Mesendoderm (in vitro differentiated cells): ENCODE measurements around the gene CNNM2.

Source experiments
- DNase-seq: peaks from one replicate; pipeline ENCODE4 v3.0.0; 2013
- H2AK5ac ChIP-seq: 2 replicates; pipeline ENCODE4 v1.6.1; 2013; ENCODE audit warnings: low read length, inconsistent platforms
- H2BK120ac ChIP-seq: 2 replicates; pipeline ENCODE4 v1.6.1; 2013; ENCODE audit warnings: low read depth, mild to moderate bottlenecking, low read length, moderate library complexity, mixed read lengths
- H2BK15ac ChIP-seq: replicated peaks from 2 replicates; pipeline ENCODE4 v1.6.1; 2013; ENCODE audit warnings: low read depth, mild to moderate bottlenecking, moderate library complexity
- H2BK5ac ChIP-seq: 2 replicates; pipeline ENCODE4 v1.6.1; 2013; ENCODE audit warnings: low read length, inconsistent platforms
- H3K18ac ChIP-seq: 2 replicates; pipeline ENCODE4 v1.6.1; 2013; ENCODE audit warnings: mild to moderate bottlenecking, low read length, mixed read lengths
- H3K23ac ChIP-seq: one replicate; pipeline ENCODE4 v1.6.1; 2013; ENCODE audit warnings: low read length
- H3K27ac ChIP-seq: 2 replicates; pipeline ENCODE4 v1.5.1; 2013; ENCODE audit warnings: low read depth, mild to moderate bottlenecking, inconsistent platforms, low read length, moderate library complexity
- H3K27me3 ChIP-seq: 2 replicates; pipeline ENCODE4 v1.6.1; 2013; ENCODE audit warnings: low read length, control low read depth, mild to moderate bottlenecking, inconsistent platforms; ENCODE audit not compliant: insufficient read depth, poor library complexity
- H3K36me3 ChIP-seq: 2 replicates; pipeline ENCODE4 v1.6.1; 2013; ENCODE audit warnings: low read length, inconsistent platforms; ENCODE audit not compliant: control insufficient read depth, insufficient read depth
- H3K4ac ChIP-seq: one replicate; pipeline ENCODE4 v1.6.1; 2013; ENCODE audit warnings: low read depth, mild to moderate bottlenecking, low read length, moderate library complexity
- H3K4me1 ChIP-seq: 2 replicates; pipeline ENCODE4 v1.6.1; 2013; ENCODE audit warnings: low read depth, low read length, inconsistent platforms; ENCODE audit not compliant: control insufficient read depth
- H3K4me2 ChIP-seq: 2 replicates; pipeline ENCODE4 v1.6.1; 2013; ENCODE audit warnings: low read length
- H3K4me3 ChIP-seq: 2 replicates; pipeline ENCODE4 v1.5.1; 2013; ENCODE audit warnings: mild to moderate bottlenecking, low read length
- H3K56ac ChIP-seq: one replicate; pipeline ENCODE4 v1.6.1; 2013; ENCODE audit warnings: low read length
- H3K79me1 ChIP-seq: 2 replicates; pipeline ENCODE4 v1.6.1; 2013; ENCODE audit warnings: low read length, inconsistent platforms
- H3K79me2 ChIP-seq: 2 replicates; pipeline ENCODE4 v1.6.1; 2013; ENCODE audit warnings: mild to moderate bottlenecking, low read length; ENCODE audit not compliant: control insufficient read depth, insufficient read depth
- H3K9ac ChIP-seq: 2 replicates; pipeline ENCODE4 v1.6.1; 2013; ENCODE audit warnings: low read length, inconsistent platforms
- H4K5ac ChIP-seq: one replicate; pipeline ENCODE4 v1.6.1; 2013; ENCODE audit warnings: low read length
- H4K8ac ChIP-seq: one replicate; pipeline ENCODE4 v1.6.1; 2013; ENCODE audit warnings: low read depth, mild to moderate bottlenecking, control low read depth, low read length, moderate library complexity
- WGBS: extraction: QIAGEN DNeasy Blood & Tissue Kit; methylation state at CpG from one replicate; pipeline ENCODE4 v1.1.7; 2013; ENCODE audit warnings: low lambda C conversion rate, missing lambda C conversion rate; ENCODE audit not compliant: insufficient coverage; ENCODE audit errors: extremely low coverage; 5-methylcytosine and 5-hydroxymethylcytosine counted together

The CNNM2 gene

DNA sequence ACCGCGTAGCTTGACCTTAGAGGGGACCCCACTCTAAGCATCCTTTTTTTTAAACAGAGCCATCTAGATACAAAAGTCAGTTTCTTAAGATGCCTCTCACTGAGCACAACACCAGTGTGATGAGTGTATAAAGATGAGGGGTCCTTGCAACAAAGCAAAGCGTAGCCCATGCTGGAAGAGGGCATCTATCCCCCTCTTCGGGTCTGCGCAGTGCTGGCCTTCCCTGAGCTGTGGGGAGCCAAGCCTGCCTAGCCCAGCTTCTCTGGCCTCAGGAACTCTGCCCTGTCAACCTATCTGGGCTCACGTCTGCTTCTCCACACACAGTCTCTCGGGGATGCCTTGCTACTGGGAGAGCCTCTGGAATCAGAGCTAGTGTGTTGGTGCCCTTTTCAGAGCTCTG, 161.0 kb downstream of the CNNM2 start:
- H3K56ac ChIP-seq: no peak overlapping the region
- no peak overlapping the region for H3K9ac ChIP-seq
- no peak overlapping the region for H2BK120ac ChIP-seq

DNA sequence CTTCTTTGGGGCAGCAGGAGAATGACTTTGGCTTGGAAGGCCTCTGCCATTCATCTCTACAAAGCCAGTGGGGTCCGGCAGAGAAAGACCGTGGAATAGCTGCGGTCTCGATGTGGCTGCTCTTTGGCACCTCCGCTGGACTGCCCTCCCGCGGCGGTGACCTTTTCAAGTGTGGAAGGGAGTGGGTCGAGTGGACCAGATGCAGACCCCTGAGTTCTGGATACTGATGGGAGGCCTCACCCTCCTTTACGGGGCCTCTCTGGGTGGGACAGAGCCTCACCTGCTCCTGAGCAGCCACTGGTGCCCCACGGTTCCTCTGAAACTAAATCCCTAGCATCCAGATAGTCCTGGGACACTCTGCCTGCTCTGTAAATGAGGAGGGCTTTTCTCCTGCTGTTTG, 161.9 kb downstream of the CNNM2 start:
- no peak overlapping the region for H3K4ac ChIP-seq
- H3K27me3 ChIP-seq: no peaks in the 10 kb centered on the region
- no peaks in the 10 kb centered on the region for H3K36me3 ChIP-seq
- no peak overlapping the region for H4K8ac ChIP-seq
- H3K23ac ChIP-seq: no peak overlapping the region
- no peak overlapping the region for H3K4me3 ChIP-seq
- no peak overlapping the region for H3K27ac ChIP-seq
- H3K79me2 ChIP-seq: no peaks in the 10 kb centered on the region
- H3K18ac ChIP-seq: no peak overlapping the region
- no peak overlapping the region for H2BK5ac ChIP-seq
- no peaks in the 10 kb centered on the region for H3K79me1 ChIP-seq
- no peaks in the 10 kb centered on the region for H3K4me1 ChIP-seq
- no peak overlapping the region for H3K56ac ChIP-seq
- H2BK15ac ChIP-seq: no peak overlapping the region
- H2BK120ac ChIP-seq: no peak overlapping the region
- no peak overlapping the region for H3K4me2 ChIP-seq
- no peak for DNase-seq
- H4K5ac ChIP-seq: no peak overlapping the region
- H3K9ac ChIP-seq: no peak overlapping the region
- WGBS: no CpG with 5 or more reads among the region's 11 CpGs
- H2AK5ac ChIP-seq: no peak overlapping the region

More for the DNA sequence above, 161.0 kb downstream of the CNNM2 start:
- Histone ChIP-seq H4K5ac (no peak overlapping the region), H3K27me3 (no peaks in the 10 kb centered on the region), H3K18ac (no peak overlapping the region), H2AK5ac (no peak overlapping the region), H3K79me1 (no peaks in the 10 kb centered on the region), H3K4me3 (no peak overlapping the region), H3K36me3 (no peaks in the 10 kb centered on the region), H3K4me1 (no peaks in the 10 kb centered on the region), H3K79me2 (no peaks in the 10 kb centered on the region), H4K8ac (no peak overlapping the region), H3K4ac (no peak overlapping the region), H2BK5ac (no peak overlapping the region), H3K23ac (no peak overlapping the region), H3K27ac (no peak overlapping the region), H2BK15ac (no peak overlapping the region), H3K4me2 (no peak overlapping the region)
- no CpG with 5 or more reads among the region's 7 CpGs for WGBS
- no peak for DNase-seq

DNA sequence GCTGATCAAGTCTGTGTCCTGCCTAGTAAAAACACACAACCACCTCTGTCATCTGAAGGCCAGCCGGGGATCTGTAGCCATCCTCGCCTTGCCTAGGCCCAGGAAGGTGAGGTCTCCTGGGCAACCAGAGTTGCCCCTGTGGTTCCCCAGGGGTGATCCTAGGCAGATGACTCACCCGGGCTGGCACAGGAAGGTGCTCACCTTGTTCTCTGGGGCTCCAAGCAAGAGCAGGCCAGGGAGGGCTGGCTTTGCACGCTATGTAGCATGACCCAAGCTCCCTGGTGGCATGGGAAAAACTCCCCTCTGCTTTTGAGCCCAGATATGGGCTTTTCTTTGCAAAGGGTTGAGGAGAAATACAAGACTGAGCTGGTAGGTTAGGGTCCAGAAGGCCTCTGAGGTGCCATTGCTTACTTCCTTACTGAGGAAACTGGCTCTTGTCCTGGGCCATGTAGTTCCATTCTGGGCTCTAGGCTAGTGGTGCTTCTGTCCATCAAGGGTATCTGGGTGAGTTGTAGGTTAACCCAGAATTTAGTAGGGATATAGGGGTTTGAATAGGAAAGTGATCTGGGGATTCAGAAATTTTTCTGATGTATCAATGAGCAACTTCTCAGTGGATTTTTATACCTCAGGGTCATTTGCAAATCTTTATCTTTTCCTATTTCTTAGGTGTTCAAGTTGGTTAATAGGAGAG, 162.9 kb downstream of the CNNM2 start:
- Histone ChIP-seq H3K79me1 (no peaks in the 10 kb centered on the region), H2BK5ac (no peak overlapping the region), H3K4me3 (no peak overlapping the region), H3K18ac (no peak overlapping the region), H3K27me3 (no peaks in the 10 kb centered on the region), H4K5ac (no peak overlapping the region), H3K36me3 (no peaks in the 10 kb centered on the region), H3K23ac (no peak overlapping the region), H3K4ac (no peak overlapping the region), H2BK15ac (no peak overlapping the region), H2AK5ac (no peak overlapping the region), H3K4me1 (no peaks in the 10 kb centered on the region), H4K8ac (no peak overlapping the region), H3K9ac (no peak overlapping the region), H3K4me2 (no peak overlapping the region), H3K79me2 (no peaks in the 10 kb centered on the region), H3K56ac (no peak overlapping the region), H2BK120ac (no peak overlapping the region), H3K27ac (no peak overlapping the region)
- no CpG with 5 or more reads among the region's 4 CpGs for WGBS
- no peak for DNase-seq

DNA sequence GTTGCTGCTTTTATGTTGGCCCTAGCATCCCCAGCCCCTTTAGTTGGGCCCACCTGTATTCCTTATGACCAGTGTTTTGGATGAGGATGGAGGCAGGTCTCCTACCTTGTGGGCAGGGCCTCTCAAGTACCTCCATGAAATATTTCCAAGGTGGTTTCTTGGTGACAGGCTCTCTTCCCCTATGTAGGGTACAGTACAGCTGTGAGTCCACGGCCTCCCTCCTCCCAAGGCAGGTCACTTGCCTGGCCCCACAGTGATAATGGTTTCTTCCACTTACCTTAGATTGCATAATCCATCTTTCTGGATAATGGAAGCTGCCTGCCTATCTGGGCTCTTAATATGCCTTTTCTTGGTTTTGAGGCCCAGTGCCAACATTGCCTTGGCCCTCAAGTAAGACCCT, 164.6 kb downstream of the CNNM2 start:
- Histone ChIP-seq H2BK5ac (no peak overlapping the region), H3K4me1 (no peaks in the 10 kb centered on the region), H3K36me3 (peaks cover 2% of the 10 kb centered on the region), H3K18ac (no peak overlapping the region), H4K8ac (no peak overlapping the region), H4K5ac (no peak overlapping the region), H3K4ac (no peak overlapping the region), H3K9ac (no peak overlapping the region), H2AK5ac (no peak overlapping the region), H2BK15ac (no peak overlapping the region), H3K56ac (no peak overlapping the region), H3K79me2 (no peaks in the 10 kb centered on the region), H2BK120ac (no peak overlapping the region), H3K27ac (no peak overlapping the region), H3K4me2 (no peak overlapping the region), H3K23ac (no peak overlapping the region), H3K79me1 (no peaks in the 10 kb centered on the region), H3K27me3 (no peaks in the 10 kb centered on the region), H3K4me3 (no peak overlapping the region)
- DNase-seq: no peak
- WGBS: no CpG with 5 or more reads among the region's 1 CpG

DNA sequence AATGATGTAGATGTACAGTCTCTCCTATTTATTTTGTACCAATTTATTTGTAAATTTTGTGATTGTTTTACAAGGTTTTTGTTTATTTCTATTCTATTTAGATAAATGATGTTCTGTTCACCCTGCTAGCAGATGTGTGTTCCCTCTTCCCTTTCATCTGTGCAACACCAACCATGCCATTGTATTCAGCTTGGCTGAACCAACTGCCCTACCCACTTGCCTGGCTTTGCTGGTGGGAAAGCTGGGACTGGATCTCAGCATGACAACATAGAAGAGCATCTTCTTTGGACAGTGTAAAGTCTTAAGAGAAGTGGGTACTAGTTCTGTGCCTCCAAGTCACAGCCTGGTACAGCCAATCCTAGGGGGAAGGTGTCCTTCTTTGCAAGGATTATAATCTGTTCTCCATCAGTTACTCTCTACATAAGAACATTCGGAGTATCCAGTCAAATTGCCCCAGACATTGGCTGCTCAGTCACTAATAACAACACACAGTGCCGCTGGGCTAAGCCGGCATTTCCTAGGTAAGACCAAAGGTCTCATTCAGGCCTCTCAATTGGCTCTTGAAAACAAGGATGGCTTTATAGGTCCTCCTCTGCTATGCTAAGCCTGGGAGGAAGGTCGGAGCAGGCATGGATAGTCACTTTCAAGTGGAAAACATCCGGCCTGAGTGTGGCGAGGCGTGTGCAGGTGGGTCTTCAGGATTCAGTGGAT, 165.3 kb downstream of the CNNM2 start:
- Histone ChIP-seq H3K4ac (no peak overlapping the region), H3K9ac (no peak overlapping the region), H2BK5ac (no peak overlapping the region), H3K18ac (no peak overlapping the region), H2BK15ac (no peak overlapping the region), H3K27ac (no peak overlapping the region), H4K5ac (no peak overlapping the region), H2BK120ac (no peak overlapping the region), H3K56ac (no peak overlapping the region), H3K4me2 (no peak overlapping the region), H3K36me3 (peaks cover 2% of the 10 kb centered on the region), H3K23ac (no peak overlapping the region), H2AK5ac (no peak overlapping the region), H4K8ac (no peak overlapping the region), H3K4me1 (no peaks in the 10 kb centered on the region), H3K79me1 (no peaks in the 10 kb centered on the region), H3K27me3 (no peaks in the 10 kb centered on the region), H3K4me3 (no peak overlapping the region), H3K79me2 (no peaks in the 10 kb centered on the region)
- DNase-seq: no peak
- WGBS: no CpG with 5 or more reads among the region's 7 CpGs

DNA sequence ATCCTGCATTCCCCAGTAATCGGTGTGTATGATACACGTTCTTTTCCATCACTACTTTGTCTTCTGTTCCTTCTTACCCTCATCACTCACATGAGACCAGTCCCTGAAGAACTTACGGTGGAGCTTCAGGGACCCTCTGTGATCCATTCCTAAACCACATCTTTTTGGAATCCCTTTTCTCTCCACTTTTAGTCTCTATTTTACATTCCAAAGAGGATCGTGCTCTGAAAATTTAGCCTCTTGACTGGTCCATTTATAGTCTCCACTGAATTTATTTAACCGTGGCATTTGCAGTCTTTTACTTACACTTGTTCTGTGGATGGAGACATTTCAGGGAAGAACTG, 165.9 kb downstream of the CNNM2 start:
- Histone ChIP-seq H4K5ac (no peak overlapping the region), H3K79me2 (no peaks in the 10 kb centered on the region), H3K27ac (no peak overlapping the region), H3K18ac (no peak overlapping the region), H3K23ac (no peak overlapping the region), H3K9ac (no peak overlapping the region), H3K4ac (no peak overlapping the region), H2BK15ac (no peak overlapping the region), H3K56ac (no peak overlapping the region), H2BK5ac (no peak overlapping the region), H3K36me3 (peaks cover 2% of the 10 kb centered on the region), H3K27me3 (no peaks in the 10 kb centered on the region), H3K79me1 (no peaks in the 10 kb centered on the region), H4K8ac (no peak overlapping the region), H3K4me3 (no peak overlapping the region), H3K4me2 (no peak overlapping the region), H3K4me1 (no peaks in the 10 kb centered on the region), H2AK5ac (no peak overlapping the region), H2BK120ac (no peak overlapping the region)
- no CpG with 5 or more reads among the region's 5 CpGs for WGBS
- DNase-seq: no peak
